HepG2 (cell line): ENCODE measurements around the gene SELENOV. TPM values are rescaled to one million over a fixed set of nuclear protein-coding genes. Genes with fewer than 3 reads are reported as not detected.

Source experiments
- DPF2 ChIP-seq: sonication (generic); formaldehyde crosslinking; IDR thresholded peaks from 2 replicates; pipeline ENCODE4 v1.4.0; 2020; ENCODE audit warnings: mild to moderate bottlenecking, low read depth, missing genetic modification reagents, borderline replicate concordance
- HMG20A ChIP-seq: IDR thresholded peaks from 2 replicates; pipeline ENCODE4 v1.6.1; 2016; ENCODE audit warnings: borderline replicate concordance
- HNF4G ChIP-seq, 2 experiments: sonication (generic) in 1 of 2; formaldehyde crosslinking in 1 of 2; IDR thresholded peaks; 2 replicates each; pipeline versions ENCODE4 v1.4.0 to v1.6.1; 2011 to 2020; ENCODE audit warnings: borderline replicate concordance in 2 of 2, low read depth in 2 of 2, mild to moderate bottlenecking in 2 of 2, low read length in 1 of 2, missing genetic modification reagents in 1 of 2, moderate library complexity in 1 of 2
- HOXD1 ChIP-seq: sonication (generic); formaldehyde crosslinking; IDR thresholded peaks from 2 replicates; pipeline ENCODE4 v1.5.0; 2020; ENCODE audit warnings: missing genetic modification reagents
- MTA3 ChIP-seq: sonication (generic); formaldehyde crosslinking; IDR thresholded peaks from 2 replicates; pipeline ENCODE4 v1.4.0; 2020; ENCODE audit warnings: missing genetic modification reagents
- NCOA1 ChIP-seq: sonication (generic); formaldehyde crosslinking; IDR thresholded peaks from 2 replicates; pipeline ENCODE4 v1.9.0; 2021; ENCODE audit warnings: missing genetic modification reagents
- POLR2AphosphoS2 ChIP-seq: IDR thresholded peaks from 2 replicates; pipeline ENCODE4 v1.6.1; 2011; ENCODE audit warnings: low read depth, low read length, improper control_type of control experiment
- REXO4 ChIP-seq: sonication (generic); formaldehyde crosslinking; IDR thresholded peaks from 2 replicates; pipeline ENCODE4 v1.8.0; 2022; ENCODE audit warnings: missing genetic modification reagents, mild to moderate bottlenecking, borderline replicate concordance
- RXRB ChIP-seq: IDR thresholded peaks from 2 replicates; pipeline ENCODE4 v1.6.1; 2016; ENCODE audit warnings: borderline replicate concordance, missing genetic modification reagents, missing compliant biosample characterization
- SATB2 ChIP-seq: sonication (generic); formaldehyde crosslinking; IDR thresholded peaks from 2 replicates; pipeline ENCODE4 v1.5.0; 2020; ENCODE audit warnings: missing genetic modification reagents
- SIX4 ChIP-seq: sonication (generic); formaldehyde crosslinking; IDR thresholded peaks from 2 replicates; pipeline ENCODE4 v1.4.0; 2020; ENCODE audit warnings: missing genetic modification reagents
- SOX6 ChIP-seq, 2 experiments: fragments of 450-650 bp in 1 of 2; sonication (generic) in 1 of 2; formaldehyde crosslinking in 1 of 2; IDR thresholded peaks; 2 replicates each; pipeline versions ENCODE4 v1.4.0 to v1.6.1; 2017 to 2020; ENCODE audit warnings: antibody characterized with exemption in 1 of 2, mild to moderate bottlenecking in 1 of 2, missing genetic modification reagents in 1 of 2
- U2AF2 ChIP-seq: fragments of 200-400 bp; formaldehyde crosslinking; IDR thresholded peaks from 2 replicates; pipeline ENCODE4 v1.6.1; 2017; ENCODE audit warnings: low read depth, mild to moderate bottlenecking, low read length
- ZFP82 ChIP-seq: sonication (generic); formaldehyde crosslinking; IDR thresholded peaks from 2 replicates; pipeline ENCODE4 v1.5.1; 2020; ENCODE audit warnings: mild to moderate bottlenecking, missing genetic modification reagents, borderline replicate concordance
- ZMYM2 ChIP-seq: sonication (generic); formaldehyde crosslinking; IDR thresholded peaks from 2 replicates; pipeline ENCODE4 v1.8.0; 2022; ENCODE audit warnings: mild to moderate bottlenecking, missing genetic modification reagents
- ZNF101 ChIP-seq: sonication (generic); formaldehyde crosslinking; IDR thresholded peaks from 2 replicates; pipeline ENCODE4 v1.4.0; 2020; ENCODE audit warnings: mild to moderate bottlenecking, low read depth, missing genetic modification reagents, borderline replicate concordance
- ZNF207 ChIP-seq: fragments of 450-650 bp; IDR thresholded peaks from 2 replicates; pipeline ENCODE4 v1.6.1; 2016; ENCODE audit warnings: antibody characterized with exemption, borderline replicate concordance
- ZNF407 ChIP-seq: sonication (generic); formaldehyde crosslinking; IDR thresholded peaks from one replicate; pipeline ENCODE4 v1.5.1; 2020; ENCODE audit warnings: mild to moderate bottlenecking, missing genetic modification reagents; ENCODE audit errors: not compliant biosample characterization
- ZNF547 ChIP-seq: sonication (generic); formaldehyde crosslinking; IDR thresholded peaks from 2 replicates; pipeline ENCODE4 v1.5.1; 2020; ENCODE audit warnings: mild to moderate bottlenecking, missing genetic modification reagents
- ZNF761 ChIP-seq: sonication (generic); formaldehyde crosslinking; conservative IDR thresholded peaks from 2 replicates; pipeline ENCODE4 v1.4.0; 2020; ENCODE audit warnings: mild to moderate bottlenecking, missing genetic modification reagents
- ZZZ3 ChIP-seq: sonication (generic); formaldehyde crosslinking; IDR thresholded peaks from 2 replicates; pipeline ENCODE4 v1.4.0; 2020; ENCODE audit warnings: missing genetic modification reagents, mild to moderate bottlenecking, borderline replicate concordance
- polyA plus RNA-seq, 8 experiments: library from polyadenylated mRNA; depleted of rRNA in 3 of 8; stranded (reverse) in 7 of 8; unstranded in 1 of 8; fragments of >200 nt; fragmentation: Illumina TruSeq in 4 of 8; extraction: Trizol in 4 of 8; gene quantifications; 2 replicates each; pipeline versions ENCODE4 v1.2.1 to v1.2.3, GENCODE V29; 2011 to 2016; ENCODE audit warnings: low read depth in 4 of 8, missing spikeins in 1 of 8, mixed read lengths in 1 of 8; ENCODE audit not compliant: insufficient read depth in 1 of 8
- total RNA-seq, 5 experiments: library from RNA; depleted of rRNA; stranded (reverse); fragments of >200 nt; fragmentation: Illumina TruSeq; extraction: Trizol; gene quantifications; 2 replicates each; pipeline ENCODE4 v1.2.3, GENCODE V29; 2016; ENCODE audit warnings: low read depth in 1 of 5

SELENOV gene
- total and polyA plus RNA-seq, 2 of the 13 experiments (the other 11 are each of a cell fraction or from before 2014, with no cell fraction given): not detected

- peak; percentile 48 for TF ChIP-seq ZNF407 (CRISPR knock-in tag)
- peak; percentile 96 for TF ChIP-seq SATB2
- no peak for TF ChIP-seq HMG20A
- TF ChIP-seq HOXD1: 0 out of 2 replicates have a peak, but pooled peaks have one; percentile 74
- TF ChIP-seq MTA3 (CRISPR knock-in tag): no peak
- TF ChIP-seq SIX4 (CRISPR knock-in tag): peak; percentile 21; the same call in 1 of the 2 replicates
- peak; percentile 49; the same call in 1 of the 2 replicates for TF ChIP-seq ZNF761 (CRISPR knock-in tag)
- no peak for TF ChIP-seq NCOA1 (CRISPR knock-in tag)
- peak; percentile 95 for TF ChIP-seq ZNF547 (CRISPR knock-in tag)
- no peak for TF ChIP-seq HNF4G (IDR thresholded peaks at IDR 0.05; ENCODE audit: borderline replicate concordance, low read depth, low read length)
- no peak for TF ChIP-seq HNF4G (CRISPR knock-in tag; IDR thresholded peaks at IDR 0.05; ENCODE audit: borderline replicate concordance, low read depth)
- TF ChIP-seq DPF2: no peak
- no peak for TF ChIP-seq SOX6 (IDR thresholded peaks at IDR 0.05)
- no peak for TF ChIP-seq SOX6 (CRISPR knock-in tag; IDR thresholded peaks at IDR 0.05)
- no peak for TF ChIP-seq ZNF207
- TF ChIP-seq ZNF101 (CRISPR knock-in tag): no peak
- no peak for TF ChIP-seq U2AF2
- no peak for TF ChIP-seq POLR2AphosphoS2
- 0 out of 2 replicates have a peak, but pooled peaks have one; percentile 63 for TF ChIP-seq ZMYM2 (CRISPR knock-in tag)
- TF ChIP-seq REXO4 (CRISPR knock-in tag): no peak
- no peak for TF ChIP-seq ZZZ3 (CRISPR knock-in tag)
- TF ChIP-seq RXRB (CRISPR knock-in tag): no peak
- no peak; the same call in 1 of the 2 replicates for TF ChIP-seq ZFP82 (CRISPR knock-in tag)
Measured at GRCh38 chr19:39506944-39507714, 7.8 kb upstream of the SELENOV start (continued).
